ENCODE data around the gene SPIC. TPM values are rescaled to one million over a fixed set of nuclear protein-coding genes. Genes with fewer than 3 reads are reported as not detected.
A peak's percentile ranks its signal among the peaks of the same experiment; 100 is the strongest.

The SPIC gene
- total and polyA plus RNA-seq, 2 of the 13 experiments (the other 11 are each of a cell fraction or from before 2014, with no cell fraction given) = not detected

DNA sequence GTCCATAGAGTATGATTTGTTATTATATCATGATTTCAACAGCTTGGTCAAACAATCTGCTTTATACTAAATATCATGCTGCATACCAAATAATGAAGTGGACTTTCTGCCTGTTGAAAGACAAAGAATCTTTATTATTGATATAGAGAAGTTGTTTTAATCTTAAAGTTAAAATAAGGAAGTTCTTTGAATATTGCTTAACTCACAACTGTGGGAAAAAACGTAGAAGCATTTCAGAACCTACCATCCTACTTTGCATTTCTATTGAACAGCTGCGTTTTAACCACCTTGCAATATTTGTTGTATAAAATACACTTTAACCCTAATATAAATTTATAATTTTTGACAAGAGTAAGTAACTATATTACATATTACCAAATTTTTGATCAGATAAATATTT lies 44.7 kb upstream of the SPIC start (continued):
- TF ChIP-seq FOXA1 (IDR thresholded peaks at IDR 0.05) (no peak), FOXA1 (CRISPR knock-in tag; IDR thresholded peaks at IDR 0.05) (no peak), TRIM24 (CRISPR knock-in tag; IDR thresholded peaks at IDR 0.05) (no peak), RXRB (CRISPR knock-in tag; IDR thresholded peaks at IDR 0.05; ENCODE audit: borderline replicate concordance) (no peak), ZNF607 (CRISPR knock-in tag; IDR thresholded peaks at IDR 0.05; ENCODE audit: borderline replicate concordance) (no peak), SALL1 (CRISPR knock-in tag; IDR thresholded peaks at IDR 0.05) (no peak), ZNF343 (CRISPR knock-in tag; IDR thresholded peaks at IDR 0.05) (no peak)

DNA sequence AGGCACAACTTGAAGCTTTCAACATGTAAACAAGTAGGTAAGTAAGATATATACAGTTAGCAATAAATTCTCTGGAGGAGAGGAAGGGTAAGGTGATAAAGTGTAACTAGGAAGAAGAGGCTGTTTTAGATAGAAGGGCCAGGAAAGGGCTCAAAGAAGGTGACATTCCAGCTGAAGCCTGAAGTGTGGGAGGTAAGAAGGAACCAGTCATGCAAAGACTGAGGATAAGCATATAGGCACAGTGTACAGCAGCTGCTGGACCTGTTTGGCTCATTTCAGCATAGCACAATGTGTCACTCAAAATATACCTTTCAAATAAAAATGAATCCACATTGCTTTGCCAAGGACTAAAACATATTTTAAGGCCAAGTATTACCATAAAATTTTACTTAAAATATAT lies 39.0 kb upstream of the SPIC start:
- H3K4me2 ChIP-seq (ENCODE audit: low read depth, low read length) = no peak overlapping the region
- H3K9ac ChIP-seq (ENCODE audit: insufficient read depth, low read depth, low read length) = no peak overlapping the region
- no peak overlapping the region for H3K4me3 ChIP-seq (replicated peaks in 1 of 3; ENCODE audit: insufficient read depth in 1 of 3, low read depth in 2 of 3, low read length in 3 of 3)
- no peaks in the 10 kb centered on the region for H3K9me3 ChIP-seq (ENCODE audit: low read length)
- POLR2A ChIA-PET = no interaction called here
- H3K79me2 ChIP-seq (ENCODE audit: insufficient read depth, low read length) = no peaks in the 10 kb centered on the region
- TF ChIP-seq, protein P1, sequence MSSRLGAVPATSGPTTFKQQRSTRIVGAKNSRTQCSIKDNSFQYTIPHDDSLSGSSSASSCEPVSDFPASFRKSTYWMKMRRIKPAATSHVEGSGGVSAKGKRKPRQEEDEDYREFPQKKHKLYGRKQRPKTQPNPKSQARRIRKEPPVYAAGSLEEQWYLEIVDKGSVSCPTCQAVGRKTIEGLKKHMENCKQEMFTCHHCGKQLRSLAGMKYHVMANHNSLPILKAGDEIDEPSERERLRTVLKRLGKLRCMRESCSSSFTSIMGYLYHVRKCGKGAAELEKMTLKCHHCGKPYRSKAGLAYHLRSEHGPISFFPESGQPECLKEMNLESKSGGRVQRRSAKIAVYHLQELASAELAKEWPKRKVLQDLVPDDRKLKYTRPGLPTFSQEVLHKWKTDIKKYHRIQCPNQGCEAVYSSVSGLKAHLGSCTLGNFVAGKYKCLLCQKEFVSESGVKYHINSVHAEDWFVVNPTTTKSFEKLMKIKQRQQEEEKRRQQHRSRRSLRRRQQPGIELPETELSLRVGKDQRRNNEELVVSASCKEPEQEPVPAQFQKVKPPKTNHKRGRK (CRISPR knock-in tag; IDR thresholded peaks at IDR 0.05) = no peak
- TF ChIP-seq, protein P2, sequence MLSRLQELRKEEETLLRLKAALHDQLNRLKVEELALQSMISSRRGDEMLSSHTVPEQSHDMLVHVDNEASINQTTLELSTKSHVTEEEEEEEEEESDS (CRISPR knock-in tag; IDR thresholded peaks at IDR 0.05; ENCODE audit: borderline replicate concordance) = no peak
- TF ChIP-seq KDM6A (CRISPR knock-in tag; IDR thresholded peaks at IDR 0.05; ENCODE audit: low read depth) (no peak), ARHGAP35 (CRISPR knock-in tag; IDR thresholded peaks at IDR 0.05; ENCODE audit: borderline replicate concordance) (no peak), GABPB1 (CRISPR knock-in tag; IDR thresholded peaks at IDR 0.05) (no peak), MAF1 (CRISPR knock-in tag; IDR thresholded peaks at IDR 0.05; ENCODE audit: borderline replicate concordance) (no peak), MZF1 (CRISPR knock-in tag; IDR thresholded peaks at IDR 0.05; ENCODE audit: borderline replicate concordance) (no peak), TMF1 (CRISPR knock-in tag; IDR thresholded peaks at IDR 0.05; ENCODE audit: low read depth) (no peak)
- TF ChIP-seq, protein P3, sequence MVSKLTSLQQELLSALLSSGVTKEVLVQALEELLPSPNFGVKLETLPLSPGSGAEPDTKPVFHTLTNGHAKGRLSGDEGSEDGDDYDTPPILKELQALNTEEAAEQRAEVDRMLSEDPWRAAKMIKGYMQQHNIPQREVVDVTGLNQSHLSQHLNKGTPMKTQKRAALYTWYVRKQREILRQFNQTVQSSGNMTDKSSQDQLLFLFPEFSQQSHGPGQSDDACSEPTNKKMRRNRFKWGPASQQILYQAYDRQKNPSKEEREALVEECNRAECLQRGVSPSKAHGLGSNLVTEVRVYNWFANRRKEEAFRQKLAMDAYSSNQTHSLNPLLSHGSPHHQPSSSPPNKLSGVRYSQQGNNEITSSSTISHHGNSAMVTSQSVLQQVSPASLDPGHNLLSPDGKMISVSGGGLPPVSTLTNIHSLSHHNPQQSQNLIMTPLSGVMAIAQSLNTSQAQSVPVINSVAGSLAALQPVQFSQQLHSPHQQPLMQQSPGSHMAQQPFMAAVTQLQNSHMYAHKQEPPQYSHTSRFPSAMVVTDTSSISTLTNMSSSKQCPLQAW (CRISPR knock-in tag; IDR thresholded peaks at IDR 0.05) = no peak
- TF ChIP-seq, protein P4, sequence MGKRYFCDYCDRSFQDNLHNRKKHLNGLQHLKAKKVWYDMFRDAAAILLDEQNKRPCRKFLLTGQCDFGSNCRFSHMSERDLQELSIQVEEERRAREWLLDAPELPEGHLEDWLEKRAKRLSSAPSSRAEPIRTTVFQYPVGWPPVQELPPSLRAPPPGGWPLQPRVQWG (CRISPR knock-in tag; IDR thresholded peaks at IDR 0.05; ENCODE audit: borderline replicate concordance, low read depth) = no peak
- ATAC-seq = no peak
- in situ Hi-C loops (cut with HindIII; ENCODE audit: extremely low pct_ligation_motif_present, low pct_unique_long_range_greater_than_20kb) = no loop called here
- no peaks in the 10 kb centered on the region for H3K36me3 ChIP-seq (replicated peaks in 1 of 2; ENCODE audit: control insufficient read depth in 1 of 2, insufficient read depth in 2 of 2, low read length in 2 of 2)
- intact Hi-C loops (cut with micrococcal nuclease; ENCODE audit: unreplicated experiment) = no loop called here
- H3K27me3 ChIP-seq (ENCODE audit: control insufficient read depth in 1 of 2, insufficient read depth in 2 of 2, low read length in 2 of 2) = peaks cover 0 to 7% of the 10 kb centered on the region in 2 experiments; a peak in 2 of 5 replicates
- H2AFZ ChIP-seq (ENCODE audit: low read length) = peak overlapping the region; percentile 27
- FAIRE-seq = no peak
- no peak overlapping the region for H3K27ac ChIP-seq (ENCODE audit: extremely low read length, insufficient read depth, low read length)
- CTCF ChIA-PET (ENCODE audit: low intra/inter-chr PET ratio, low total read pairs) = no interaction called here
- H3K4me1 ChIP-seq (ENCODE audit: insufficient read depth, low read length) = no peaks in the 10 kb centered on the region
- H4K20me1 ChIP-seq (ENCODE audit: insufficient read depth, low read length) = no peaks in the 10 kb centered on the region
- DNase-seq (ENCODE audit: low spot score) = no peak
- no TSS peak for BruUV-seq (replicated peaks)

All from HepG2 (cell line).